Ishikawa (cell line): Measurements from ENCODE around the gene SRGAP1.

ENCODE experiments used
- FOXM1 ChIP-seq: IDR thresholded peaks from 2 replicates; pipeline ENCODE4 v1.6.1; 2012; ENCODE audit warnings: low read depth, borderline replicate concordance
- REST ChIP-seq: IDR thresholded peaks from 2 replicates; pipeline ENCODE4 v1.6.1; 2012; ENCODE audit warnings: low read depth, mild to moderate bottlenecking
- TEAD4 ChIP-seq: IDR thresholded peaks from 2 replicates; pipeline ENCODE4 v1.6.1; 2012
- YY1 ChIP-seq: IDR thresholded peaks from 2 replicates; pipeline ENCODE4 v1.6.1; 2012; ENCODE audit warnings: low read depth

GRCh38 chr12:63843721-63844390 lies 644 bp upstream of the SRGAP1 start:
- TF ChIP-seq FOXM1 (no peak), TEAD4 (peak; percentile 17; the same call in 1 of the 2 replicates), YY1 (peak; percentile 9; the same call in 1 of the 2 replicates), REST (no peak)
